Stimulated activated effector memory CD8-positive, alpha-beta T cell treated with anti-CD3 and anti-CD28 coated beads, Interleukin-12 subunit alpha, Interleukin-12 subunit beta, amount 100 ng/mL, for 72 hours (primary cell): ENCODE results near the gene CSDE1.
A peak's percentile ranks its signal among the peaks of the same experiment; 100 is the strongest.

Experiments
- ATAC-seq: fragments of 150-1000 bp; cut with Tn5 transposase; 2 replicates; pipeline ENCODE4 v1.10.0; 2021
- DNase-seq, 2 donors: peaks; one replicate each; pipeline ENCODE4 v3.0.0; 2021 to 2022; ENCODE audit warnings: low spot score in 2 of 2
- H3K27ac Mint-ChIP-seq: one replicate; pipeline ENCODE4 v1.8.0; 2022; ENCODE audit warnings: mild to moderate bottlenecking, mixed read lengths
- H3K36me3 Mint-ChIP-seq: one replicate; pipeline ENCODE4 v1.8.0; 2022; ENCODE audit warnings: mild to moderate bottlenecking, mixed read lengths
- H3K4me1 Mint-ChIP-seq: one replicate; pipeline ENCODE4 v1.8.0; 2022; ENCODE audit warnings: mixed read lengths
- H3K4me3 Mint-ChIP-seq: one replicate; pipeline ENCODE4 v1.8.0; 2022; ENCODE audit warnings: mild to moderate bottlenecking, mixed read lengths
- H3K9me3 Mint-ChIP-seq: one replicate; pipeline ENCODE4 v1.8.0; 2022; ENCODE audit warnings: mixed read lengths

Gene CSDE1

DNA sequence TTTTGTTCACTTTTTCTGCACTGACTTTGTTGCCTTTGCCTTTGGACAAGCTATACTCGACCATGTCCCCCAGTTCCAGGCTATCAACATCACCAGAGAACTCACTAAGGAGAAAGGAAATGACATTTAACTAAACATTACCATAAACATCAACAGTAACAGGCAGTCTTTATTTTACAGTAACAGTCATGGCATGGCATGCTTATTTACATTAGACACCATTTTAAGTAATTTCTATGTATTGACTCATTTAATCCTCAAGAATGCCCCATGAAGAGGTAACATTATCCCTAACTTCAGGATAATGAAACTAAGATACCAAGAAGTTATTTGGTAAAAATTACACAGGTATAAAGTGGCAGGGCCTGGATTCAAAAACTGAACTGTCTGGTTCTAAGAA, 32.6 kb downstream of the CSDE1 start:
- H3K9me3 Mint-ChIP-seq: no peaks in the 10 kb centered on the region
- peak overlapping the region; percentile 85 for H3K27ac Mint-ChIP-seq
- H3K36me3 Mint-ChIP-seq: peaks cover 100% of the 10 kb centered on the region

DNA sequence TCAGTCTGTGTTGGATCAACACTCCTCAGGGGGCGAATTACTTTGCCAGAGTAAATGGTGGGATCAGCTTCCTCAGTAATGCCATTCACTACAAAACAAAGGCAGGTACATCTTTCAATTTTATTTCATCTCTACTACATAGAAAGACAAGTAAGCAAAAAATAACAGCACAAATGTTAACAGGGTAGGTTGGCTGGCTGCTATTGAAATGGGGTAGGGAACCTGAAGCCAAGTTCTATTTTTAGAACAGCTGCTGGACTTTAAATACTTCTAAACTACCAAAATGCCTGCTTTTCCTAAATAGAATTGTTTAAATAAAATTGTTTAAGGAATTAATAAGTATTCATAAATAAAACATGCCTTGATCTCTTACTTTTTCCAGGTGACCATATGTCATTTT, 33.9 kb downstream of the CSDE1 start:
- no peak for DNase-seq
- no peak for ATAC-seq
- no peaks in the 10 kb centered on the region for H3K9me3 Mint-ChIP-seq
- H3K4me3 Mint-ChIP-seq: no peak overlapping the region
- H3K27ac Mint-ChIP-seq: peak overlapping the region; percentile 85
- H3K36me3 Mint-ChIP-seq: peaks cover 100% of the 10 kb centered on the region
- peaks cover 13% of the 10 kb centered on the region for H3K4me1 Mint-ChIP-seq

More for the DNA sequence above, 32.6 kb downstream of the CSDE1 start:
- Mint-ChIP-seq H3K4me1 (peaks cover 8% of the 10 kb centered on the region), H3K4me3 (no peak overlapping the region)
- no peak for DNase-seq
- ATAC-seq: no peak

DNA sequence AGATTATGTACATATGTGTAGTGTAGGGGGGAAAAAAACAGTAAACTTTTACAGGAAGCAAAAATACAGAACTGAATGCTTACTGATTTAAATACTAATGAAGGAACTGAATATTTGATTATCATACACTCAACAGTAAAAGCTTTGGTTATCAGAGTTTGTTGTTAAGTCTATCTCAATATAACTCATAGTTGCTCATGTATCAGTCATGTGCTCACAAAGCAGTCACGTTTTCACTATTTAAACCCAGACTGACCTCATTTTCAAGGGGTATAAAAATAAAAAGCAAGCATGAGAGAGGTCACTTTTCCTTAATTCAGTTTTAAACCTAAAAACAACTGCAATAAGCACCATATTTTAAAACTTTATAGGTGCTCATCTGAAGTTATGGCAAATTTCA, 34.3 kb downstream of the CSDE1 start:
- Mint-ChIP-seq H3K9me3 (no peaks in the 10 kb centered on the region), H3K4me3 (no peak overlapping the region), H3K36me3 (peaks cover 100% of the 10 kb centered on the region), H3K27ac (peak overlapping the region; percentile 85), H3K4me1 (peaks cover 16% of the 10 kb centered on the region)
- DNase-seq (no peak), ATAC-seq (peak; percentile 58)

DNA sequence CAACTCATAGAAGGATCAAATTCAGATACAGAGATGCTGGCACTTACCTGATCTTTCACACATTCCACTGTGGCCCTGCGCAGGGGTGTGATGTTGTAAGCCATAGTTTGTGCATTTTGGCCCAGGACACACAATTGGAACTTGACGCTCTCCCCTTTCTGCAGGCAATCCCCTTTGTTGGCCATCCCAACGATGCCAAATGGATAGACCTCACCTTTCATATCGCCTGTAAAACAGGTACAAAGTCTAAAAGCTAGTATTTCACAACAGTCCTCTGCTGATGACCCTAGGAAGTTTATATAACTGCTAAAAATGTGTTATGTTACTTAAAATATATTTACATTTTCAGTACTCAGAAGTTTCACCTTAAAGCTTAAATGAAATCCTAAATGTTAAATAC, 37.3 kb downstream of the CSDE1 start:
- ATAC-seq (no peak), DNase-seq (no peak)
- Mint-ChIP-seq H3K9me3 (no peaks in the 10 kb centered on the region), H3K27ac (peak overlapping the region; percentile 56), H3K36me3 (peaks cover 100% of the 10 kb centered on the region), H3K4me3 (no peak overlapping the region), H3K4me1 (peaks cover 21% of the 10 kb centered on the region)

DNA sequence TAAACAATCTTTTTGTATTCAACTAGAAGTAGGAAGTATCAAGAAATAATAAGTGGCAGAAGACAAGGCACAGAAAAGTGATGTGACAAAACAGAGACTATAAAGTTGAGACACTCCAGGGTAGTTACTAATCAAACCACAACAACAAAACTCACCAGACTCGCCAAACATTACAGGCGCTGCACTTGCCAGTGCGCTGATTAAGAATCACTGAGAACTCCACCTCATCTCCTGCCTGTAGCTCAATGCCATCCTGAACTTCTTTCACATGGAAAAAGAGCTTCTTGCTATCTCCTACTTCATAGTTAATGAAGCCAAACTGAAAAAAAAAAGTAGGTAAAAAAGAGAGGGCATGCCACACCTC, 38.4 kb downstream of the CSDE1 start:
- Mint-ChIP-seq H3K27ac (peak overlapping the region; percentile 56), H3K4me1 (peaks cover 21% of the 10 kb centered on the region), H3K9me3 (no peaks in the 10 kb centered on the region), H3K4me3 (no peak overlapping the region), H3K36me3 (peaks cover 97% of the 10 kb centered on the region)
- ATAC-seq: no peak
- DNase-seq: no peak

DNA sequence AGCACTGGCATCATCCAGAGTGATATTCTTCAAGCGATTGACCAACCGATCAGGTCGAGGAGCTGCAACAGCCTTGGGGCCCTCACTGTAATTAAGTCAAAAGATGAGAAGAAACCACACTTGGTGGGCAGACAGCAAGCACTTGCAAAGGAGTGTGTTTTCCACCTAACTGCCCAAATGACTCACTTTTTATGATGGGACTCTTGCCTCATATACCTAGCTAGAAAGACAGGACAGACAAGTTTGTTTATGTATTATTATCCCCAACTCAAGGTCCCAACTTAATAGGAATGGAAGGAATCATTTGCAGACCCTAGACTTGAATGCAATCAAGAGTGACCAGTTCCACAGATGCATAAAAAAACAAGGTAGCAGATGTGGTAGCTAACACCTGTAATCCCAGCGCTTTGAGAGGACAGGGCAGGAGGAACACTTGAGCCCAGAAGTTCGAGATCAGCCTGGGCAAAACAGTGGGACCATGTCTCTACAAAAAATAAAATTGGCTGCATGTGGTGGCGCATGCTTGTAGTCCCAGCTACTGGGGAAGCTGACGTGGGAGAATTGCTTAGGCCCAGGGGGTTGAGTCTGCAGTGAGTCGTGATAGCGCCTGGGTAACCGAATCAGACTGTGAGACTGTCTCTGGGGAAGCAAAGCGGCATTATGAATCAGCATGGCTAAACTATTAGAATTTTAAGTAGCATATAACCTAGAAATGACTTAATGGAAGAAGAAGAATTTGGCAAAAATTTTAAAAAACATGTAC, 38.9 kb downstream of the CSDE1 start:
- H3K4me1 Mint-ChIP-seq: peaks cover 16% of the 10 kb centered on the region
- no peaks in the 10 kb centered on the region for H3K9me3 Mint-ChIP-seq
- peaks cover 97% of the 10 kb centered on the region for H3K36me3 Mint-ChIP-seq
- DNase-seq (no peak), ATAC-seq (peak; percentile 23)
- no peak overlapping the region for H3K4me3 Mint-ChIP-seq
- peak overlapping the region; percentile 56 for H3K27ac Mint-ChIP-seq

DNA sequence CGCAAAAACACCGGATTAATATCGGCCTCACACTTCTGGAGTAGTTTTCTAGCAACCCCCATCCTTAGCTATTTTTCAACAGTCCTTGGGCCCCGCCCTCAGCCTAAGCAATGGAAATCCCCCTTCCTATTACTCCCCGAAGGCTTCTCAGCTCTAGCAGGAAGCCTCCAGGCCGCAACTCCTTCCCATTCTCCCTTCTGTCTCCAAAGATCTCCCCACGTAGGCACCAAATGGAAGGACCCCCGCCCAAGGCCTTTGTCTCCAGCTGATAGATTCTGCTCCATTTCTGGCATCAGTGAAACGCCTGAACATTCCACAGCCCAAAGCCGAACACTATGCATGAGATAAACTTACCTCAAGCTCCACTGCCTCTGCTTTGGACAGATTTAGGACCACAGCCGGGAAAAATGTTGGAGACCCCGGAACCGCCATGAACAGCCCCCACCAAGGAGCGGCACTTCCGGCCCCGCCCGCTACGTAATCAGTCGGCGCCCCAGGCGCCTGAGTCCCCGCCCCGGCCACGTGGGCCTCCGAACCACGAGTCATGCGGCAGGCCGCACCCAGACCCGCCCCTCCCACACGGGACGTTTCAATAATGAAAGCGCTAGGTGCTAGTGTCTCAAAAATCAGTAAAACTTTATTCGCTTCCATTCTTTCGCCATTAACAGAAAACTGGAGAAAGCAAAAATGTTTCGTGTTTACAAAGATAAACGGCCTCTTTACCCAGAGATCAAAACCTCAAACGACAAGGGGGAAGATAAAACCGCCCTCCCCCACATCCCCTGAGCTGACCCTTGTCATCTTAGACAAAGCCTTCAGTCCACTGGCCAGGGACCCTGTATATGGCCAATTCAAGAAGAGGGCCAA, 41.2 kb downstream of the CSDE1 start, which contains the start of gene NRAS:
NRAS (minus strand) TSS at position 468 of the 867 bp plus-strand sequence. CDS start 611 bp downstream, outside the sequence.
- Mint-ChIP-seq H3K27ac (peak within 1 kb of the TSS; percentile 100), H3K9me3 (no peaks in the 10 kb centered on the region), H3K4me1 (peaks cover 19% of the 10 kb centered on the region), H3K4me3 (peak within 1 kb of the TSS; percentile 94), H3K36me3 (peaks cover 97% of the 10 kb centered on the region)
- ATAC-seq: peak; percentile 97
- peak; percentile 92 to 96 for DNase-seq

DNA sequence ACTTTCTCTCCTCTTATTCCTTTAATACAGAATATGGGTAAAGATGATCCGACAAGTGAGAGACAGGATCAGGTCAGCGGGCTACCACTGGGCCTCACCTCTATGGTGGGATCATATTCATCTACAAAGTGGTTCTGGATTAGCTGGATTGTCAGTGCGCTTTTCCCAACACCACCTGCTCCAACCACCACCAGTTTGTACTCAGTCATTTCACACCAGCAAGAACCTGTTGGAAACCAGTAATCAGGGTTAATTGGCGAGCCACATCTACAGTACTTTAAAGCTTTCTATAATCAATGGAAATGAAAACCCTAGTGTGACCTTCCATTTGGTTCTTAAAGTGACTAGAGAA, 41.9 kb downstream of the CSDE1 start:
- Mint-ChIP-seq H3K4me1 (peaks cover 19% of the 10 kb centered on the region), H3K9me3 (no peaks in the 10 kb centered on the region), H3K4me3 (peak overlapping the region; percentile 94), H3K27ac (peak overlapping the region; percentile 100), H3K36me3 (peaks cover 97% of the 10 kb centered on the region)
- no peak for DNase-seq
- ATAC-seq: no peak

DNA sequence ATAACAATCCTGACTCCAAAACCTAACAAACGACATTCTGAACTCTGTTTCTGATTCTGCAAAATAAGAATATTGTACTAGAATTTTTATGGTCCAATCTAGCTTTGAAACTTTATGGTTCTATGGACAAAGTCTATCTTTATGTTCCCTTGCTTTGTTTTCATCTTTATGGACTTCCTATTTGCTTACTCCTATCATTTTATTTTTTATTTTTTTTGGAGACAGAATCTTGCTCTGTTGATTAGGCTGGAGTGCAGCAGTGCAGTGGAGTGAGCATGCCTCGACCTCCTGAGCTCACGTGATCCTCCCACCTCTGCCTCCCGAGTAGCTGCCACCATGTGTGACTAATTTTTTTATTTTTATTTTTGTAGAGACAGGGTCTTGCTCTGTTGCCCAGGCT, 44.8 kb downstream of the CSDE1 start:
- peaks cover 11% of the 10 kb centered on the region for H3K4me1 Mint-ChIP-seq
- peaks cover 97% of the 10 kb centered on the region for H3K36me3 Mint-ChIP-seq
- no peaks in the 10 kb centered on the region for H3K9me3 Mint-ChIP-seq
- H3K27ac Mint-ChIP-seq: no peak overlapping the region
- ATAC-seq: no peak
- H3K4me3 Mint-ChIP-seq: no peak overlapping the region
- DNase-seq: no peak

DNA sequence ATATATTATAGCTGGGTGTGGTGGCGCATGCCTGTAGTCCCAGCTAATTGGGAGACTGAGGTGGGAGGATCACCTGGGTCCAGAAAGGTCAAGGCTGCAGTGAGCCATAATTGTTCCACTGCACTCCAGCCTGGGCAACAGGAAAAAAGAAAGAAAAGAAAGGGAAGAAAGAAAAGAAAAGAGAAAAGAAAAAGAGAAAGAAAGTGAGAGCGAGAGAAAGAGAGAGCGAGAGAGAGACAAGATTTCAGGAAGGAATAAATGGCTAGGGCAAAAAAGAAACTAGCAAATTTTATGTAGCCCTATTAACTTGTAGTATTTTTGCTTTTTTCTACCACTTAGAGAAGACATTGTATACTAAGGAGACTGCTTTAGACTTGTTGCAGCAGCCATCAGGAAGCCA, 47.4 kb downstream of the CSDE1 start:
- Mint-ChIP-seq H3K36me3 (peaks cover 98% of the 10 kb centered on the region), H3K4me3 (no peak overlapping the region), H3K9me3 (no peaks in the 10 kb centered on the region), H3K4me1 (peaks cover 6% of the 10 kb centered on the region), H3K27ac (no peak overlapping the region)
- ATAC-seq: no peak
- no peak for DNase-seq

DNA sequence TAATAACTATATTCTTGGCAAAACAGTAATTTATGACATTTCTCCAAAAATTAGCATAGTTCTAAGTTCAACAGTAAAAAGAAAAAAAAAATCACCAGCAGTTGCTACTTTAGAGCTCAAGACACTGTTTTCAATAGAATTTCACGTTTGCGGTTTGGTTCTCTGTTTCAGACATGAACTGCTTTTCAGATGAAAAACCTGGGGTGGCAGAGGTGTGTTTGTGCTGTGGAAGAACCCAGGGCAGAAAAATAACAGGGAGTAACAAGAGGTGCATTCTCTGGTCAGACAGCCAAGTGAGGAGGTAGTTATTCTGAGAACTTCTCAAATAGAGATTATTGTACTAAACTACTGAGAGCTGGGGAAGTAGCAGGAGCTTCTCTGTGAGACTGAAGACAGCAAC, 50.2 kb downstream of the CSDE1 start:
- ATAC-seq: no peak
- H3K4me3 Mint-ChIP-seq: no peak overlapping the region
- H3K27ac Mint-ChIP-seq: peak overlapping the region; percentile 7
- no peaks in the 10 kb centered on the region for H3K9me3 Mint-ChIP-seq
- H3K36me3 Mint-ChIP-seq: peaks cover 81% of the 10 kb centered on the region
- H3K4me1 Mint-ChIP-seq: no peaks in the 10 kb centered on the region
- DNase-seq: no peak

DNA sequence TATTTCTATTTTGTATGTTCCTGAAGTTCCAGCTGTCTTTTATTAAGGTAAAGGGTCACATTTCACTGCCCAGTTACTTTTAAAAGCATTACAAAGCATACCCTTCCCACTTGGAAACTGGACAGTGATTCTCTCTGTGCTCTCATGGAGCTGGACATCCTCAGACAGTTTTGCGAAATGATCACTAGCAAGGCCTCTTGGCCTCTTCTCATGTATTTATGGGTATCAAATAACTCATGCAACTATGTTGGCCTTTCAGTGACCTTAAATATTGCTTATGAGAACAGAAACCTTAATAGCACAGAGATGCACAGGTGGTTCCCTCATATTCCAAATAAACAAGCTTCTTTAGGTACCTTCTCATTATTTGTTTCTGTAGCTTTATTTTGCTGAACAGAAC, 54.5 kb downstream of the CSDE1 start:
- H3K4me3 Mint-ChIP-seq: no peak overlapping the region
- no peak for ATAC-seq
- no peak overlapping the region for H3K27ac Mint-ChIP-seq
- DNase-seq: no peak
- H3K4me1 Mint-ChIP-seq: no peaks in the 10 kb centered on the region
- H3K36me3 Mint-ChIP-seq: peaks cover 37% of the 10 kb centered on the region
- H3K9me3 Mint-ChIP-seq: no peaks in the 10 kb centered on the region

DNA sequence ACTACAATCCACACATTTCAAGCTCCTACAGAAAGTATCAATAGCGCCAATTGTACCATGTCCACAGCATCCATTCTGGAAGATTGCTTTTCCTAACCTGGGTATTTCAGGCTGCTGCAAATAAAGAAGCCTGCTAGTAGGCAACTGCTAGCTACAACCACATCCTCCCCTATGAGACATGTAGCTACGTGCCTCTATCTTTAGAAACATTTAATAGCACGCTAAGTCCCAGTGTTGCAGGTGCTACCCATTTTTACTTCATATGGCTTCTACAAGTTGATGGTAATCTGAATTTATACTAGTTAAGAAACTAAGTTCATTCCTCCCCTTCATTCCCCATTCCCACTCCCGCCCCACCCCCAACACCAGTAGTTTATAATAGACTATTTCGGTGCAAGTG, 55.0 kb downstream of the CSDE1 start:
- Mint-ChIP-seq H3K36me3 (peaks cover 32% of the 10 kb centered on the region), H3K9me3 (no peaks in the 10 kb centered on the region), H3K27ac (no peak overlapping the region), H3K4me1 (no peaks in the 10 kb centered on the region), H3K4me3 (no peak overlapping the region)
- DNase-seq (no peak), ATAC-seq (no peak)

DNA sequence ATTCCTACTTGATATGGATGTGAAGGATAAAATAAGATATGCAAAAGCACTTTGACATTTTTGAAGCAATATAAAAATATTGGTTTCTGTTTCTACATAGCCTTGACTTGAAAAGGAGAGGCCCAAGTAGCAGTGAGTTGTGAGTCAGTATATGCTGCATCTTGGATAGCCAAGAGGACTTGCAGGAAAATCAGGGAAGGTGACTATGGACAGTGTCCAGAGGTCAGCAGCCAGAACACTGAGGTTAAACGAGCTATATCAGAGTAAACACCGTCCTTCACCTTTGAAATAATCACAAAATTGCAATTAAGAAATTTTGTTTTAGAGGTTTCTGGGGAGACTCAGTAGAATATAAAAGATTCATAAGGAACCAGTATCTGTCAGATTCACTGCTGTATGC, 55.9 kb downstream of the CSDE1 start:
- ATAC-seq (no peak), DNase-seq (no peak)
- H3K9me3 Mint-ChIP-seq: no peaks in the 10 kb centered on the region
- H3K36me3 Mint-ChIP-seq: peaks cover 24% of the 10 kb centered on the region
- no peak overlapping the region for H3K4me3 Mint-ChIP-seq
- H3K27ac Mint-ChIP-seq: peak overlapping the region; percentile 14
- no peaks in the 10 kb centered on the region for H3K4me1 Mint-ChIP-seq

DNA sequence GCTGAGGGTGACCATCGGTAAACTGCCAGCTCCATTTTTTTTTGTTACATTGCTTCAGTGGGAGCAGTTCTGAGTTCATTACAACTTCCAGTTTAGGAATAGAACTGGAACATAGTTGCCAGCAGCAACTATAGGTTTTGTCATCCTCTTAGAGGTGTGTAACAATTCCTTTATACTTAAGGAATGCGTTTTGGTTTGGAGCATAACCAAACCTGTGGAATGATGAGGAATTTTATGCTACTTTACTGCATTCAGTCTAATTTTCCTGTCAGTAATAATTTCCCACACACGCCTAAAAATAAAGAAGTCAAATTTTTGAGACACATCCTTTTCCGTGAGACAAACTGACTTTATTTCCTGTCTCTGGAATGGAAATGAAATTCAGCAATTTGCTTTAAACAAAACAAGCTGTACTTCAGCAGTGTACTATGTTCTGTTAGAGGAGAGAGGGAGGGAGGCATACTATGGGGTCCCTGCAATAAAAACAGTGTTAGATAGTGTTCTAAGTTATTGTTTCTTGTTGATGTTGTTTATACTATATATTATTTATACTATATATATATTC, 57.7 kb downstream of the CSDE1 start:
- no peak for ATAC-seq
- Mint-ChIP-seq H3K4me1 (no peaks in the 10 kb centered on the region), H3K9me3 (no peaks in the 10 kb centered on the region), H3K4me3 (no peak overlapping the region), H3K27ac (no peak overlapping the region), H3K36me3 (peaks cover 6% of the 10 kb centered on the region)
- no peak for DNase-seq

DNA sequence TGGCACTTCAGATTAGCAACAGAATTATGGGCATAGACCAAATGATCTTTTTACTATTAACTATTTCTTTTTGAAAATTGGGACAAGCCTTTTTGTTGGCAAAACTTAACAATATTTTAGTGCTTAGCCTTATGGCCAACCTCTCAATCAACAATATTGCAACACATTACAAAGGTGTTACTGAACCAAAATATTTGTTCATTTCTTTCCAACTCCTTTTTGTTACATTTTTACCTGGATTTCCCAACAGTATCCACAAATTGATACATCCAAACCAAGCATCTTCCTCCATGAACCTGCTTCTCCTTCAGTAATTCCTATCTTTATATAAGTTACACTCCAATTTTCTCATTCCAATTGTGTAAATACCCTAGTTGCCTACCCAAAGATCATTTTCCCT, 61.0 kb downstream of the CSDE1 start:
- Mint-ChIP-seq H3K4me1 (no peaks in the 10 kb centered on the region), H3K4me3 (no peak overlapping the region), H3K9me3 (no peaks in the 10 kb centered on the region), H3K27ac (no peak overlapping the region), H3K36me3 (no peaks in the 10 kb centered on the region)
- no peak for ATAC-seq
- DNase-seq: no peak
